NCI-H146 treated with DMSO at 0.1 percent for 48 hours (cell line): ENCODE measurements around the gene BANP.
"Not testable (repeated sequence)": the region's sequence is repeated elsewhere in the genome, so short reads cannot be mapped to it uniquely, and the experiment has no call there.

Experiments used
- DNase-seq: peaks from one replicate; lab custom pipeline; 2025; ENCODE audit not compliant: unreplicated experiment; lab: John Stamatoyannopoulos, UW

Gene BANP

GRCh38 chr16:88118376-88118775 is 167.1 kb downstream of the BANP start:
- no peak for DNase-seq

GRCh38 chr16:88118852-88119741 is 167.9 kb downstream of the BANP start:
- DNase-seq = not testable (repeated sequence)

- not testable (repeated sequence) for DNase-seq
These were observed 168.9 kb downstream of the BANP start for GRCh38 chr16:88119881-88120751.

- no peak for DNase-seq
These were observed 169.6 kb downstream of the BANP start for GRCh38 chr16:88120812-88121211.

- DNase-seq = not testable (repeated sequence)
These were observed 170.2 kb downstream of the BANP start for GRCh38 chr16:88121391-88121790.

- no peak for DNase-seq
These were observed 170.8 kb downstream of the BANP start for GRCh38 chr16:88121886-88122580.
